Thyroid gland (tissue), 4 donors: ENCODE results near the gene APP. TPM values are rescaled to one million over a fixed set of nuclear protein-coding genes. Genes with fewer than 3 reads are reported as not detected.

ENCODE experiments used
- DNase-seq, 2 donors: peaks; one replicate each; pipeline ENCODE4 v3.0.0-alpha.2; 2019
- H3K27ac ChIP-seq, 3 donors: fragments of 200-600 bp; sonication (generic); 1 replicate in 2 of 3; 2 replicates in 1 of 3; pipeline ENCODE4 v1.5.1; 2016 to 2019; ENCODE audit warnings: mild to moderate bottlenecking in 1 of 3, moderate library complexity in 1 of 3
- H3K27me3 ChIP-seq: fragments of 200-600 bp; sonication (generic); one replicate; pipeline ENCODE4 v1.5.1; 2019
- H3K36me3 ChIP-seq, 2 donors: fragments of 200-600 bp; sonication (generic); one replicate each; pipeline ENCODE4 v1.5.1; 2016 to 2019
- H3K4me1 ChIP-seq, 2 donors: fragments of 200-600 bp; sonication (generic); one replicate each; pipeline ENCODE4 v1.5.1; 2017 to 2019
- H3K4me3 ChIP-seq, 3 donors: fragments of 200-600 bp; sonication (generic); replicated peaks in 1 of 3; 1 replicate in 2 of 3; 2 replicates in 1 of 3; pipeline ENCODE4 v1.5.1; 2016; ENCODE audit warnings: mild to moderate bottlenecking in 1 of 3
- H3K9me3 ChIP-seq: fragments of 200-600 bp; sonication (generic); one replicate; pipeline ENCODE4 v1.5.1; 2017
- POLR2A ChIP-seq, 2 donors: fragments of 450-650 bp; IDR thresholded peaks; one replicate each; pipeline ENCODE4 v1.6.1; 2017; ENCODE audit warnings: antibody characterized with exemption in 2 of 2, mild to moderate bottlenecking in 2 of 2, moderate library complexity in 1 of 2
- WGBS, 2 donors: methylation state at CpG; one replicate each; pipeline ENCODE4 v1.1.5; 2017; 5-methylcytosine and 5-hydroxymethylcytosine counted together
- intact Hi-C: fragments of 100-400 bp; cut with DNase I; formaldehyde crosslinking; loops from one replicate; pipeline ENCODE4 v1.15.1; 2023
- total RNA-seq, 4 donors: library from RNA; depleted of rRNA; stranded (reverse); fragments of >200 nt; gene quantifications; one replicate each; pipeline ENCODE4 v1.2.3, GENCODE V29; 2016
- TF ChIP-seq, protein P1 (sequence below), 6 experiments: fragments of 200-600 bp in 3 of 6; fragments of 450-650 bp in 3 of 6; sonication (generic) in 3 of 6; IDR thresholded peaks; one replicate each; pipeline ENCODE4 v1.5.1; 2016 to 2019; ENCODE audit warnings: antibody characterized with exemption in 6 of 6, mild to moderate bottlenecking in 2 of 6, inconsistent platforms in 1 of 6, moderate library complexity in 1 of 6

Gene APP
- total RNA-seq, 4 donors from 2014 or later = 513 to 716 (median 676) TPM

DNA sequence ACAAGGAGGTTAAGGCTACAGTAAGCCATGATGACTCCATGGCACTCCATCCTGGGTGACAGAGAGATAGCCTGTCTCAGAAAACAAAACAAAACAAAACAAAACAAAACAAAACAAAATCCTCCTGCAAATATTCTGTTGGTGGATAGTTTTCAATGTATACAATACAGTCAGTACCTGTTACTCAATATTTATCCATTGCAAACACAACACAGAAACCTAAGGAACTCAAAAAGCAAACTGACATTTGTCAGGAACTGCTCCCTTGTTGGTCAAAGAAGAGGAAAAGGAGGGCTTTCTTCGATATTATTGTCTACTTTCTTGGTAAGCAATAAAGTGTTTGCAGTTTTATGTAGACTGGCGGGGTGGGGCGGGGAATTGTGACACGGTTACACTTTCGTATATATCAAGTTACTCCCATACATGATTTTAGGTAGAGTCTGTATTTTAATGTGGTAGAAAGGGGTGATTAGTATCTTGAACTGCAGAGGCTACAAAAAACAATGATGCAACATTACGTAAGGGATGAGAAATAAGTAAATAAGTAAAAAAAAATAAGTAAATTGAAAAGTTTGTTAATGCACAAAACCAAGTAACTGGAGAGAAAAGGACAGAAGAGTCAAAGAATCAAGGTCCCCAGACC, 31.8 kb downstream of the APP start:
- H3K4me1 ChIP-seq = peaks cover 18 to 25% of the 10 kb centered on the region in 2 donors
- no peaks in the 10 kb centered on the region for H3K27me3 ChIP-seq
- no peaks in the 10 kb centered on the region for H3K9me3 ChIP-seq
- H3K36me3 ChIP-seq = no peaks in the 10 kb centered on the region
- H3K27ac ChIP-seq = no peak overlapping the region
- intact Hi-C loops = no loop called here
- TF ChIP-seq POLR2A (IDR thresholded peaks at IDR 0.05) = no peak
- TF ChIP-seq, protein P1, sequence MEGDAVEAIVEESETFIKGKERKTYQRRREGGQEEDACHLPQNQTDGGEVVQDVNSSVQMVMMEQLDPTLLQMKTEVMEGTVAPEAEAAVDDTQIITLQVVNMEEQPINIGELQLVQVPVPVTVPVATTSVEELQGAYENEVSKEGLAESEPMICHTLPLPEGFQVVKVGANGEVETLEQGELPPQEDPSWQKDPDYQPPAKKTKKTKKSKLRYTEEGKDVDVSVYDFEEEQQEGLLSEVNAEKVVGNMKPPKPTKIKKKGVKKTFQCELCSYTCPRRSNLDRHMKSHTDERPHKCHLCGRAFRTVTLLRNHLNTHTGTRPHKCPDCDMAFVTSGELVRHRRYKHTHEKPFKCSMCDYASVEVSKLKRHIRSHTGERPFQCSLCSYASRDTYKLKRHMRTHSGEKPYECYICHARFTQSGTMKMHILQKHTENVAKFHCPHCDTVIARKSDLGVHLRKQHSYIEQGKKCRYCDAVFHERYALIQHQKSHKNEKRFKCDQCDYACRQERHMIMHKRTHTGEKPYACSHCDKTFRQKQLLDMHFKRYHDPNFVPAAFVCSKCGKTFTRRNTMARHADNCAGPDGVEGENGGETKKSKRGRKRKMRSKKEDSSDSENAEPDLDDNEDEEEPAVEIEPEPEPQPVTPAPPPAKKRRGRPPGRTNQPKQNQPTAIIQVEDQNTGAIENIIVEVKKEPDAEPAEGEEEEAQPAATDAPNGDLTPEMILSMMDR (IDR thresholded peaks at IDR 0.05) = no peak
- DNase-seq = no peak
- WGBS, 2 donors = 93 to 94% methylated on average over 6 of the region's 6 CpGs
- no peak overlapping the region for H3K4me3 ChIP-seq

DNA sequence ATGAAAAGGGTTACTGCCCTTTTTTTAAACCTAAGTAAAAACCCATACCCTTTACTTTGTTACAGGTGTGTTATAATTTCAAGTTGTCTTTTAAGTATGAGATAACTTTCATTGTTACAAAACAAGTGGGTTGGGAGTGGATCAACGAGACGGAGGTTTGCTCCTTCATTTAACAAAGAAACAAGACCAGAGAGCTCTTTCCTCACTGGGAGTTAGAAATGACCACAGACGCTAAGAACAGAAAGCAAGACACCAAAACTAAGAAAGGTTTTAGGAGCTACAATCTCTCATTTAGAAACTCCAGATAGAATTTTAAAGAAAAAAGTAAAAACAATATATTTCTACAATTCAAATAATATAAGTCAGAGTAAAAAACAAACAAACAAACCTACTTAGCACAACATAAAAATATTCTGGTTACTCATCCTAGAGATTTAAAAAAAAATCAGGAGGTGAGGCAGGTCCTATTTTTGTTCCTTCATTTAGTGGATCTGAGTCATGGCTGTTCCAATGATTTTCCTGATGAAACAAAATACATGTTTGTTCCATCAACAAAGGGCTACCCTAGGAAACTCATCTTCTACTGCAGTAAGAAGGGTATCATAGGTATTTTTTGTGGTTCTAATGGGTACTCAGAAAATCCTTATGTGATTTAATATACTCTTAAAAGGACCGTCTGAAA, 33.0 kb downstream of the APP start:
- no peaks in the 10 kb centered on the region for H3K36me3 ChIP-seq
- H3K9me3 ChIP-seq = no peaks in the 10 kb centered on the region
- TF ChIP-seq, protein P1 (IDR thresholded peaks at IDR 0.05) = no peak
- TF ChIP-seq POLR2A (IDR thresholded peaks at IDR 0.05) = no peak
- no peaks in the 10 kb centered on the region for H3K27me3 ChIP-seq
- WGBS, 2 donors = 73 to 82% methylated on average over 4 of the region's 4 CpGs
- intact Hi-C loops = no loop called here
- no peak for DNase-seq
- H3K27ac ChIP-seq = peak overlapping the region in 1 of 3 donors; percentile 1
- no peak overlapping the region for H3K4me3 ChIP-seq
- H3K4me1 ChIP-seq = peaks cover 19 to 27% of the 10 kb centered on the region in 2 donors

DNA sequence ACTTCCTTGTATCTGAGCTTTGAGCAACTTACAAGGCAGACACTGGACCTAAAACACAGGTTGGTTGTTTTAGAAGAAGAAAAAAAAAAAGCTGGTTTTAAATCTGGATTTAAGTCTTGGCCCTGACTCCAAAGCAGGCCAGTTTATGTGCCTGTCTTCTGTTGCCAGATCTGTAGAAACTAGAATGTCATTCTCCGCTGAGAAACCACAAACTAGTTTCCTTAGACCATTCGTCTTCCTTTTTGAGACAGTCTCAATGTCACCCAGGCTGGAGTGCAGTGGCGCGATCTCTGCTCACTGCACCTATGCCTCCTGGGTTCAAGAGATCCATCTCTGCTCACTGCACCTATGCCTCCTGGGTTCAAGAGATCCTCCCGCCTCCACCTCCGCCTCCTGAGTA, 33.9 kb downstream of the APP start:
- TF ChIP-seq POLR2A (IDR thresholded peaks at IDR 0.05) = no peak
- TF ChIP-seq, protein P1 (IDR thresholded peaks at IDR 0.05) = no peak
- no peaks in the 10 kb centered on the region for H3K27me3 ChIP-seq
- no peak for DNase-seq
- H3K4me3 ChIP-seq = no peak overlapping the region
- intact Hi-C loops = no loop called here
- no peaks in the 10 kb centered on the region for H3K9me3 ChIP-seq
- no peaks in the 10 kb centered on the region for H3K36me3 ChIP-seq
- no peak overlapping the region for H3K27ac ChIP-seq
- H3K4me1 ChIP-seq = peaks cover 19 to 27% of the 10 kb centered on the region in 2 donors
- 80 to 94% methylated on average over 6 of the region's 6 CpGs for WGBS, 2 donors

DNA sequence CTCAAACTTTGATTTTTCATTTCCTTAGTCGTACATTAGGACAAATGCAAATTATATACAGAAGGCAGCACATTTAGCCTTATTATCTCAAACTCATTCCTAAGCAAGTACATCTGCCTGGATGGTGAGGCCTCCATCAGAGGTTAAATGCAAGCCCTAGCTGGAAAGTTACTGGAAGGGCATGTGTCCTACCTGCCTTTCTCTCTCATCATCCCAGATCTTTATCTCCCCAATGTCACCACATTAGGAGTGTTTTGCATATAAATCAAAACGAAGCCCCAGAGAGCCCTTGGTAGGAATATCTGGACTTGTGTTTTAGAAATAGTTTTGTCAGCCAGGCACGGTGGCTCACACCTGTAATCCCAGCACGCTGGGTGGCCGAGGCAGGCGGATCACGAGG, 35.0 kb downstream of the APP start:
- no peaks in the 10 kb centered on the region for H3K9me3 ChIP-seq
- 93 to 94% methylated on average over 7 of the region's 7 CpGs for WGBS, 2 donors
- DNase-seq = no peak

More for the DNA sequence above, 35.0 kb downstream of the APP start:
- Histone ChIP-seq H3K36me3 (no peaks in the 10 kb centered on the region), H3K4me1 (peaks cover 19 to 22% of the 10 kb centered on the region in 2 donors), H3K27me3 (no peaks in the 10 kb centered on the region), H3K4me3 (no peak overlapping the region), H3K27ac (no peak overlapping the region)
- intact Hi-C loops = no loop called here
- no peak for TF ChIP-seq POLR2A (IDR thresholded peaks at IDR 0.05)
- TF ChIP-seq, protein P1 (IDR thresholded peaks at IDR 0.05) = no peak
